GM12865 (cell line): ENCODE measurements around the gene FOXL2NB.

Experiments used
- DNase-seq: peaks from one replicate; pipeline ENCODE4 v3.0.0; 2010; ENCODE audit warnings: low read depth
- H3K4me3 ChIP-seq: 2 replicates; pipeline ENCODE4 v1.5.1; 2011; ENCODE audit warnings: mild to moderate bottlenecking, low read depth, low read length, control low read depth
- CTCF ChIP-seq: IDR thresholded peaks from 2 replicates; pipeline ENCODE4 v1.5.1; 2011; ENCODE audit warnings: low read length, control low read depth, low read depth, inconsistent platforms; ENCODE audit not compliant: insufficient read depth; ENCODE audit errors: missing control alignments

Gene FOXL2NB

GRCh38 chr3:138947495-138948121 is 591 bp downstream of the FOXL2NB start:
- no peak overlapping the region for H3K4me3 ChIP-seq
- DNase-seq, result no peak
- TF ChIP-seq CTCF, result no peak

DNA sequence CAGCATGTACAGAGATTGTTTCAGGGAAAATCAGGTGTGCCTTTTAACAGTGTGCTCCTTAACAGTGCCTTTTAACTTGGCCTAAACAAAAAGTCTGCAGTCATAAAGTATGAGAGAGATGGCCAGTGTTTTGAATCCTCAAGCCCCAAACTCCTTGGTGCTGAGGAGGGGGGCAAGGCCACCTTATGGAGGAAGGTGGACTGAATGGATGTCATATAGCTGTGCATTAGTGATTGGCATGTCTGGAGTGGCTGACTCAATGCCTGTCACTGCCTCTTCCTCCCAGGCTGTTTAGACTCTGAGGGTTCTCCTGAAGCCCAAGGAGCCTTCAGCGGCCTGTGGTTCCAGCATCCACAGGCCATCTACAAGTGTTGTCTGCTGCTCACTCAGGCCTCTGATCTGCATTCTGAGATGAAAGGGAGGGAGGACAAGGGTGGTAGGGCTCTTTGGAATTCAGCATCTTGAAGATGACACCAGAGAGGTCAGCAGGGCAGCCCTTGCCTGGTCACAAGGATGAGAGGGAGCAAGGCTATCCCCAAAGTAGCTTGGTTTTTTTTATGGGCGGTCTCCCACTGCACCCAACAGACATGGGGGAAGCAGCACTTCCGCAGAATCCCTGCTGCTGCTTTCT is 1.5 kb downstream of the FOXL2NB start:
- no peak for TF ChIP-seq CTCF
- no peak for DNase-seq
- no peak overlapping the region for H3K4me3 ChIP-seq

GRCh38 chr3:138949002-138949418 is 2.0 kb downstream of the FOXL2NB start:
- no peak for DNase-seq
- TF ChIP-seq CTCF, result no peak
- H3K4me3 ChIP-seq, result no peak overlapping the region

- no peak for TF ChIP-seq CTCF
- DNase-seq, result no peak
- no peak overlapping the region for H3K4me3 ChIP-seq
These were observed 2.5 kb downstream of the FOXL2NB start for GRCh38 chr3:138949445-138950005.

DNA sequence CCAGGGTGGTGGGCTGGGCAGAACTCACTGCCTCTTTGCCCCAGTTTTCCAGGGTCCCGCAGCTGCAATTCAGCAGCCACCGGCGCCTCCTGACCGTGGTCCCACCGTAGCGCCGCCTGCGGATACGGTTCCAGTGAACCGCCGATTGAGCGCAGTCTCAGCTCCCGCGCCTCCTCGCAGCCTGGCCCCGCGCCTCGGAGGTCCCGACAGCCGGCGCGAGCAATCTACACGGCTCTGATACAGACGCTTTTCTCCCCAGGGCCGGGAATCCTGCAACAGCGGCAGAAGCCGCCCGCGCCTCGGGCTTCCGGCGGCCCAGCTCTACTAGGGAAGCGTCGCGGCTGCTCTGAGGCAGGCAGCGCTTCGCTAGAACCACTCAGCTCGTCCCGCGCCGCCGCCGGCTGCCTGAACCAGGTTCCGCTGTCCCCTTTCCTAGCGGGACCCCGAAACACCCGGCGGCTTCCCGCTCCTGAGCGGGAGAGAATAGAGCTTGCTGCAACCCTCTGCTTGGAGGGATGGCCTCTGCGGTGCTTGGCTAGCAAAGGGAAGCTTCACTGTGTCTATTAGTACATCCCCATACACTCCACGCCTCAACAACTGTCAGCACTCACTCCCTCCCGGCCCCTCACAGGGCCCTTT is 3.1 kb downstream of the FOXL2NB start:
- no peak for TF ChIP-seq CTCF
- H3K4me3 ChIP-seq, result no peak overlapping the region

GRCh38 chr3:138950701-138951100 is 3.7 kb downstream of the FOXL2NB start:
- DNase-seq, result no peak
- no peak for TF ChIP-seq CTCF
- no peak overlapping the region for H3K4me3 ChIP-seq

More for the DNA sequence above, 3.1 kb downstream of the FOXL2NB start:
- no peak for DNase-seq
